HL-60 (cell line): Measurements from ENCODE around the gene THSD7B.

Experiments used
- GABPA ChIP-seq: IDR thresholded peaks from 2 replicates; pipeline ENCODE4 v1.6.1; 2012; ENCODE audit warnings: low read depth
- POLR2AphosphoS5 ChIP-seq: IDR thresholded peaks from 2 replicates; pipeline ENCODE4 v1.6.1; 2012; ENCODE audit warnings: low read depth
- SPI1 ChIP-seq: IDR thresholded peaks from 2 replicates; pipeline ENCODE4 v1.6.1; 2012; ENCODE audit warnings: low read depth, mild to moderate bottlenecking, borderline replicate concordance
- TF ChIP-seq, protein P1 (sequence below): IDR thresholded peaks from one replicate; pipeline ENCODE4 v1.5.1; 2011; ENCODE audit warnings: low read length, control low read depth, inconsistent platforms; ENCODE audit not compliant: insufficient read depth
- TF ChIP-seq, protein P2 (sequence below): IDR thresholded peaks from 2 replicates; pipeline ENCODE4 v1.6.1; 2012; ENCODE audit warnings: low read depth; ENCODE audit not compliant: insufficient replicate concordance

- TF ChIP-seq, protein P1, sequence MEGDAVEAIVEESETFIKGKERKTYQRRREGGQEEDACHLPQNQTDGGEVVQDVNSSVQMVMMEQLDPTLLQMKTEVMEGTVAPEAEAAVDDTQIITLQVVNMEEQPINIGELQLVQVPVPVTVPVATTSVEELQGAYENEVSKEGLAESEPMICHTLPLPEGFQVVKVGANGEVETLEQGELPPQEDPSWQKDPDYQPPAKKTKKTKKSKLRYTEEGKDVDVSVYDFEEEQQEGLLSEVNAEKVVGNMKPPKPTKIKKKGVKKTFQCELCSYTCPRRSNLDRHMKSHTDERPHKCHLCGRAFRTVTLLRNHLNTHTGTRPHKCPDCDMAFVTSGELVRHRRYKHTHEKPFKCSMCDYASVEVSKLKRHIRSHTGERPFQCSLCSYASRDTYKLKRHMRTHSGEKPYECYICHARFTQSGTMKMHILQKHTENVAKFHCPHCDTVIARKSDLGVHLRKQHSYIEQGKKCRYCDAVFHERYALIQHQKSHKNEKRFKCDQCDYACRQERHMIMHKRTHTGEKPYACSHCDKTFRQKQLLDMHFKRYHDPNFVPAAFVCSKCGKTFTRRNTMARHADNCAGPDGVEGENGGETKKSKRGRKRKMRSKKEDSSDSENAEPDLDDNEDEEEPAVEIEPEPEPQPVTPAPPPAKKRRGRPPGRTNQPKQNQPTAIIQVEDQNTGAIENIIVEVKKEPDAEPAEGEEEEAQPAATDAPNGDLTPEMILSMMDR, result no peak
- TF ChIP-seq POLR2AphosphoS5 (no peak), GABPA (no peak), SPI1 (no peak)
- TF ChIP-seq, protein P2, sequence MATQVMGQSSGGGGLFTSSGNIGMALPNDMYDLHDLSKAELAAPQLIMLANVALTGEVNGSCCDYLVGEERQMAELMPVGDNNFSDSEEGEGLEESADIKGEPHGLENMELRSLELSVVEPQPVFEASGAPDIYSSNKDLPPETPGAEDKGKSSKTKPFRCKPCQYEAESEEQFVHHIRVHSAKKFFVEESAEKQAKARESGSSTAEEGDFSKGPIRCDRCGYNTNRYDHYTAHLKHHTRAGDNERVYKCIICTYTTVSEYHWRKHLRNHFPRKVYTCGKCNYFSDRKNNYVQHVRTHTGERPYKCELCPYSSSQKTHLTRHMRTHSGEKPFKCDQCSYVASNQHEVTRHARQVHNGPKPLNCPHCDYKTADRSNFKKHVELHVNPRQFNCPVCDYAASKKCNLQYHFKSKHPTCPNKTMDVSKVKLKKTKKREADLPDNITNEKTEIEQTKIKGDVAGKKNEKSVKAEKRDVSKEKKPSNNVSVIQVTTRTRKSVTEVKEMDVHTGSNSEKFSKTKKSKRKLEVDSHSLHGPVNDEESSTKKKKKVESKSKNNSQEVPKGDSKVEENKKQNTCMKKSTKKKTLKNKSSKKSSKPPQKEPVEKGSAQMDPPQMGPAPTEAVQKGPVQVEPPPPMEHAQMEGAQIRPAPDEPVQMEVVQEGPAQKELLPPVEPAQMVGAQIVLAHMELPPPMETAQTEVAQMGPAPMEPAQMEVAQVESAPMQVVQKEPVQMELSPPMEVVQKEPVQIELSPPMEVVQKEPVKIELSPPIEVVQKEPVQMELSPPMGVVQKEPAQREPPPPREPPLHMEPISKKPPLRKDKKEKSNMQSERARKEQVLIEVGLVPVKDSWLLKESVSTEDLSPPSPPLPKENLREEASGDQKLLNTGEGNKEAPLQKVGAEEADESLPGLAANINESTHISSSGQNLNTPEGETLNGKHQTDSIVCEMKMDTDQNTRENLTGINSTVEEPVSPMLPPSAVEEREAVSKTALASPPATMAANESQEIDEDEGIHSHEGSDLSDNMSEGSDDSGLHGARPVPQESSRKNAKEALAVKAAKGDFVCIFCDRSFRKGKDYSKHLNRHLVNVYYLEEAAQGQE, result no peak
Observed at GRCh38 chr2:136796339-136796738, 31.0 kb downstream of the THSD7B start.
